HG03097 (cell line): ENCODE results near the gene PGLYRP1.
A peak's percentile ranks its signal among the peaks of the same experiment; 100 is the strongest.

ENCODE experiments used
- ATAC-seq: cut with Tn5 transposase; IDR thresholded peaks from one replicate; pipeline ENCODE4 v1.9.1; 2021; ENCODE audit not compliant: unreplicated experiment, low FRiP score

Gene PGLYRP1

DNA sequence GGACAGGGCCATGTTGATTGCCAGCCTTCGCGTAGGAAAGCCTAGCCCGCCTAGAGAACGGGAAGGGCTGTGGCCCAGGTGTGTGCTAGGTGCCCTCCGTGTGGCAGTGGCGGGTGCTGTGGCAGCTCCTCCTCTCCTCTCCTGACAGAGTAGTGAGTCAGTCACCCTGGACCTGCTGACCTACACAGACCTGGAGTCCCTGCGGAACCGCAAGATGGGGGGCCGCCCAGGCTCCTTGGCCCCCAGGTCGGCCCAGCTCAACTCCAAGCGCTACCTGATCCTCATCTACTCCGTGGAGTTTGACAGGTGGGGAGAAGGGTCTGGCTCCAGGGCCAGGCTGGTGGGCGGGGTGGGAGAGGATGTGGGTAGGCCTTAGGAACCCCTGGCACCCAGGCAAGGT is 16.4 kb downstream of the PGLYRP1 start:
- no peak for ATAC-seq

DNA sequence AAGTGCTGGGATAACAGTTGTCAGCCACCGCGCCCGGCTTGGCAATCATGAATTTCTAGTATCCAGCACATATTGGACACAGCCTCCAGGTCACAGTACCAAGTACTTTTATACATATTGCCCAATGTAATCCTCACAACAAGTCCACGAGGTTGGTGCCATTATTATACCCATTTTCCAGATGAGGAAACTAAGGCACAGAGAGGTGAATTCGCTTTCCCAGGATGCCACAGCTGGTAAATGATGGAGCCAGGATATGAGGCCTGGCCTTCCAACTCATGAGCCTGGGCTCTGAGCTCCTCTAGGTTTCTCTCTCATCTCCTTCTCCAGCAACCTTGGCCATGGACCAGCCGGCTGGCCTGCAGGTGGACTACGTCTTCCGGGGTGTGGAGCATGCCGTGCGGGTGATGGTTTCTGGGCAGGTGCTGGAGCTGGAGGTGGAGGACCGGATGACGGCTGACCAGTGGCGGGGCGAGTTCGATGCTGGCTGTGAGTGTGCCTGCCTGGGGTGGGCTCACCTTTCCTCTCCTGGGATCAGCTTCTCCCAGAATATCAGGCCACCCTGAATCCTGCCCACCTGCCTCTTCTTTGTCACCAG is 20.1 kb downstream of the PGLYRP1 start:
- ATAC-seq, result no peak

DNA sequence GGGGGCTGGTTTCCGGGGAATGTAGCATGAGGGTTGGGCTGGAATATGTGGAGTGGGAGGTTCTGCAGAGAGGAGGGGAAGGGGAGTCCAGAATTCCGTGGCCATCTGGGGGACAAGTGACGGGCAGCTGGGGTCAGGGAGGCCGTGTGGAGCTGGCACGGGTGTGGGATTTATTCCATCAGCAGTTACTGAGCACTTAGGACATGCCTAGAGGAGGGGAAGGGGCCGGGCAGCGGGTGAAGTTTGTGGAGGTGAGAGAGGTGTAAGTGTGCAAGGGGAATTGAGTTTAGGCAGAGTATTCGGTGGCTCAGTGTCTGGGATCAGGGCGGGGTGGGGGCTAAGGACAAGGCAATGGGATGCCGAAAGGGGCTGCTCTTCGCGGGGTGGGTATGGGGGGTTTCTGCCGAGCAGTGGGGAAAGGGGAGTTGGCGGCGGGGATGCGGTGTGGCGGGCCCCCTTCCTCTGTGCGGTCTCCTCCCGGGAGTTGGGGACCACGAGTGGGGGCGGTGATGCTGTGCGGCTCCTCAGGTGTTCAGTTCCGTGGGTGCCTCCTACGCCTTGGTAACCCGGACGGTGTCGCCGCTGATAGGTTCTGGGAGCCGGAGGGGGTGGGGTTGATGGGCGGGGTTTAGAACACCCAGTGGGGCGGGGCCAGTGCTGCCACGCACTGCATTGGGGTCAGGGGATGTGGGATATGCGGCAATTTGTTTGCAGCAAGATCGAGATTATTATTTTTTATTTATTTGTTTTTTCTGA is 22.2 kb downstream of the PGLYRP1 start:
- ATAC-seq, result no peak

GRCh38 chr19:45999653-46000121 is 23.2 kb downstream of the PGLYRP1 start:
- no peak for ATAC-seq

DNA sequence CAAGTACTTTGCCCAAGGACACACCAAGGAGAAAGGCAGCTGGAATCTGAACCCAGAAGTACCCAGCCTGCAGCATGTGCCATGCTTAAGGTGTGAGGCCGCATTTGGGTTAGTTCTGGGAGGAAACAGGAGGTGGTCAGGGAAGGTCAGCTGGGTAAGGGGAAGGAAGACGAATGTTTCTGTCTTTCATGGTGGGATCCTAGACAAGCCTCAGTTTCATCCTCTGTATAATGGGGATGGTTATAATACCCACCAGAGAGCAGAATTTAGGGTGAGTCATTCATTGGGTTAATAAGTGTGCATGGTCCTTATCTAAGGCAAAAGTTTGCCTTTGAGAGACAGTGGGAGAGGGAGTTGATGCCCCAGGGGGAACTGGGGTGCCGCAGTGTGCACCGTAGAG is 24.0 kb downstream of the PGLYRP1 start:
- no peak for ATAC-seq

DNA sequence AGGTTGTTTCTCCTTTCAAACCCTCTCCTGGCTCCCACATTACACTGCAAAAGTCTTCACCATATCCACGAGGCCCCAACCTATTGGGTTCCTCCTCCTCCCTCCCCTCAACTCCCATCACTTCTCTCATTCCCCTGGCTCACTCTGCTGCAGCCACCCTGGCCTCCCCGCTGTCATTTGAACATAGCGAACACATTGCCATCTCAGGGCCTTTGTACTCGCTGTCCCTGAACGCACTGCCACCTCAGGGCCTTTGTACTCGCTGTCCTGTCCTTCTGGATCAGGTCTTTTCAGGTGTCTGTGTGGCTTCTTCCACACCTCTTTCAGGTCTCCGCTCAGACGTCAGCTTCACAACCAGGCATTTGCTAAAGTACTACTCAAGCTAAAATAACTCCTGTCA is 25.9 kb downstream of the PGLYRP1 start:
- no peak for ATAC-seq

GRCh38 chr19:45995715-45996385 is 27.0 kb downstream of the PGLYRP1 start:
- no peak for ATAC-seq

DNA sequence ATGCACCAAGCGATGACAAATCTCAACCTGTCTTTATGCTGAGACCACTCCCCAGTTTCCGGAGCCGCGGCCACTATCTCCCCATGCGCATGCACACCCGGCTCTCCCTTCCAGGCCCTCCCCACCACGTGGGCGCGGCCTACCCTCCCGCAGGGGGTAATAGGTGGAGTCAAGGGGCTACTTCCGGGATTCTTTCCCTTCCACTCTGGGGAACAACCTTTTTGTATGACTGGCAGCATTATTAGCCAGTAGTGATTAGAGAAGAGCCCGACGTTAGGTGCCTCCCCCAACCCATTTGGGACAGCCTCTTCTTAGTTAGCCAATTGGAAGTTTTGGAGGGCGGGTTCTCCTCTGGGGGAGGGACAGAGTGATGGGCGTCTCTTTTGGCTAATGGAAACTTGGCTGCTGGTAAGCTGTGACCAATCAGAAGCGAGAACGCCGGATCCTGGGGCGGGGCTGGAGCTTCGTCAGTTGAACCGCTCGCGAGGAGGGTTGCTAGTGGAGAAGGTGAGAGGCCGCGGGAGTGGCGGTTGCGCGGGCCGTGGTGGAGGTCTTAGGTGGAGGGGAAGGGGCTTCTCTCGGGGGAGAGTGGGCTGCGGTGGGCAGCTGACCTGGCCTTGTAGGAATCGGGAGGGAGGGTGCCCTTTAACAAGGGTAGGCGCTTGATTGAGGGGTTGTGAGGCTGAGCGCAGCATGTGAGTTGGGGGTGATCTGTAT is 27.7 kb downstream of the PGLYRP1 start, which contains the start of gene CCDC61:
CCDC61 (plus strand) TSS at position 470 of the 717 bp plus-strand sequence. CDS start 7,552 bp downstream, outside the sequence.
- ATAC-seq, result peak; percentile 93

GRCh38 chr19:45994456-45994997 is 28.3 kb downstream of the PGLYRP1 start:
- ATAC-seq, result no peak

GRCh38 chr19:45990113-45990728 is 32.6 kb downstream of the PGLYRP1 start:
- no peak for ATAC-seq

- ATAC-seq, result no peak
Observed at GRCh38 chr19:45985321-45985720, 37.5 kb downstream of the PGLYRP1 start.

DNA sequence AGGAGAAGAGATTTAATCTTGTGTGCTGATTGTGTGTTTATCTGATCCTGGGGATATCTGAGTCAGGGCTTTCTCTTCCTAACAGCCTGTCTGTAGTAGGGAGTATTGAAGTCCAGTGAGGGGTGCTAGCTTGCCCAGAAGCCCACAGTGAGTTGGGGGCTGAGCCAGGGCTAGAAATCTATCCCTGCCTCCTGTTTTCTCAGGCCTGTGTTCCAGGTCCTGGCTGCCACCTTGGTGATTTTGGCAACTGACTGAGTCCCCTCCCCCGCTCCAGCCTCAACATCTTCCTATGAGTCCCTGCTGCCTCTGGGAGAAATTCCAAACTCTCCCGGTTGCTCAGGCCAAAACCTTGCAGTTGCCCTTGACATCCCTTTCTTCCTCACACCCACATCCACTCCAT is 41.5 kb downstream of the PGLYRP1 start:
- no peak for ATAC-seq

GRCh38 chr19:45978156-45978555 is 44.7 kb downstream of the PGLYRP1 start:
- no peak for ATAC-seq

DNA sequence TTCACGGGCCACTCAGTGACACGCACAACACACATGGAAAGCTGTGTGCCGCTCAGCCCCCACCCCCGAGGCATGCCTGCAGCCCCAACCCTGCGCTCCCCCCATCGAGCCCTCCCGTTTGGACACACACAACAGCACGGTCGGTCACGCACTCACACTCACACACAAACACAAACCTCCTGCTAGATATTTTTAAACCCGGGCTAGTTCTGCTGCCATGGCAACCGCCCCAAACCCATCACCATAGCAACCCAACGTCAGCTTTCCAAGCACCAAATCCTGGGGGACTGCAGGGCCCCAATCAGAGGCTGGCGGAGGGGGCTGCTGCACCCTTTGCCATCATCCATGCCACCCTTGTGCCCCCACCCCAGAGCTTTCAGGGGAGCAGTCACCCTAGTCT is 46.7 kb downstream of the PGLYRP1 start:
- no peak for ATAC-seq

GRCh38 chr19:45975306-45976070 is 47.4 kb downstream of the PGLYRP1 start:
- ATAC-seq, result no peak

GRCh38 chr19:45973553-45974338 is 49.1 kb downstream of the PGLYRP1 start, which contains the start of gene NOVA2:
NOVA2 (minus strand) TSS chr19:45973865; CDS start chr19:45973351, 514 bp downstream.
- ATAC-seq, result no peak

GRCh38 chr19:45972947-45973540 is 49.8 kb downstream of the PGLYRP1 start:
- no peak for ATAC-seq
